ENCODE data around the gene RGS5. TPM values are rescaled to one million over a fixed set of nuclear protein-coding genes. Genes with fewer than 3 reads are reported as not detected.

Gene RGS5
- total RNA-seq, 1 donor = 2.2 TPM

DNA sequence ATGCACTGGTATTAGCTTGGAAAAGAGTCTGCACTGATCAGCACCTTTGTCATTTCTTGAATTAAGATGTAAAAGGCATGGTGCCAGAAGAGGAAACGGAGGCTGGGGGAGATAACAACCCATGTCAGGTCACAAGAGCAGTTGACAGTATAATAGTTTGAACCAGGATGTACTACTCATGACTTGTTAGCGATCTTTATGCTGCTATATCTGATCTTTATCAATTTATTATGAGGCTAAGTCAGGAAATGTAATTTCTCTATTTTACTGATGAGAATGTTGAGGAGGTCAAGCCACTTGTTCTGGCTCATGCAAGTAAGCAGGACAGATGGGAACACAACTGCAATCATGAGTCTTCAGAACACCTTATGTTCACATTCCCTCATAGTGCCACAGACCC lies 41.4 kb downstream of the RGS5 start:
- TF ChIP-seq, protein P1, sequence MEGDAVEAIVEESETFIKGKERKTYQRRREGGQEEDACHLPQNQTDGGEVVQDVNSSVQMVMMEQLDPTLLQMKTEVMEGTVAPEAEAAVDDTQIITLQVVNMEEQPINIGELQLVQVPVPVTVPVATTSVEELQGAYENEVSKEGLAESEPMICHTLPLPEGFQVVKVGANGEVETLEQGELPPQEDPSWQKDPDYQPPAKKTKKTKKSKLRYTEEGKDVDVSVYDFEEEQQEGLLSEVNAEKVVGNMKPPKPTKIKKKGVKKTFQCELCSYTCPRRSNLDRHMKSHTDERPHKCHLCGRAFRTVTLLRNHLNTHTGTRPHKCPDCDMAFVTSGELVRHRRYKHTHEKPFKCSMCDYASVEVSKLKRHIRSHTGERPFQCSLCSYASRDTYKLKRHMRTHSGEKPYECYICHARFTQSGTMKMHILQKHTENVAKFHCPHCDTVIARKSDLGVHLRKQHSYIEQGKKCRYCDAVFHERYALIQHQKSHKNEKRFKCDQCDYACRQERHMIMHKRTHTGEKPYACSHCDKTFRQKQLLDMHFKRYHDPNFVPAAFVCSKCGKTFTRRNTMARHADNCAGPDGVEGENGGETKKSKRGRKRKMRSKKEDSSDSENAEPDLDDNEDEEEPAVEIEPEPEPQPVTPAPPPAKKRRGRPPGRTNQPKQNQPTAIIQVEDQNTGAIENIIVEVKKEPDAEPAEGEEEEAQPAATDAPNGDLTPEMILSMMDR (IDR thresholded peaks at IDR 0.05; ENCODE audit: insufficient read depth, low read depth, low read length) = no peak
- H3K4me3 ChIP-seq (ENCODE audit: low read depth, low read length) = no peak overlapping the region
- no peak for DNase-seq (ENCODE audit: low read depth)

DNA sequence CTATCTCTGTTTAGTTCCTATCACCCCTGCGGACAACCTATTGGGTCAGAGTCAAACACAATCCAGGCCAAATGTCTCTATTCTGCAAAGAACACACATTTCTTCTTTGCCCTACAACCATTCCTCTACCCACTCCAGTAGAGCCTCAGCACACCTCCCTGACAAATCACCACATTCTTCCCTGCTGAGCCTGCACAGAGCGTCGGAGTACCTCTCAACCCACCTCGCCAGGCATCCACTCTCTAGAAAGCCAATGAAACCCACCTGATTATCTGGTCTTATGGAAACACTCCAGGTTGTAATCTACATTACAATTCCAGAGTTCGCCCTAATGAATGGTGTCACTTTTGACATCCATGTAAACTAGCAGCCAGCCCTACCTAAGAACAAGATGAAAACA lies 47.1 kb downstream of the RGS5 start:
- TF ChIP-seq, protein P1 (IDR thresholded peaks at IDR 0.05; ENCODE audit: insufficient read depth, low read depth, low read length) = no peak
- DNase-seq (ENCODE audit: low read depth) = no peak
- no peak overlapping the region for H3K4me3 ChIP-seq (ENCODE audit: low read depth, low read length)

DNA sequence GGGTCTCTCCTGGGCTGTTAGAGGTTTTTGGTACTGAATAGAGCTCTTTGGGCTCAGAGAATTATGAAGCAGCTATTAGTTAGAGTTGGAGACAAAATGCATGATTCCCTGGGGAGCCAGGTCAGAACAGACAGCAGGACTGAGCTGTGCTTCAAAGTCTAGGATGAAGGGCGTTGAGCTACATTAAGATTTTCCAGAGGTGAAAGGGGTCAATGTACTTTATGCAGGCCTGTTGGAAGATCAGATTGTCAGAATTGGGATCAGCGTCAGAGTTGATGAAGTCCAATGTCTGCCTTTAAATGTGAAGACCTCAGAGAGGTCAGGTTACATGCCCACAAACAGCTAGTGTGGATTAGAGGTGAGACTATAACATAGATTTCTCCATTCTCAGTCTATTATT lies 53.8 kb downstream of the RGS5 start:
- DNase-seq (ENCODE audit: low read depth) = no peak
- TF ChIP-seq, protein P1 (IDR thresholded peaks at IDR 0.05; ENCODE audit: insufficient read depth, low read depth, low read length) = no peak
- no peak overlapping the region for H3K4me3 ChIP-seq (ENCODE audit: low read depth, low read length)

DNA sequence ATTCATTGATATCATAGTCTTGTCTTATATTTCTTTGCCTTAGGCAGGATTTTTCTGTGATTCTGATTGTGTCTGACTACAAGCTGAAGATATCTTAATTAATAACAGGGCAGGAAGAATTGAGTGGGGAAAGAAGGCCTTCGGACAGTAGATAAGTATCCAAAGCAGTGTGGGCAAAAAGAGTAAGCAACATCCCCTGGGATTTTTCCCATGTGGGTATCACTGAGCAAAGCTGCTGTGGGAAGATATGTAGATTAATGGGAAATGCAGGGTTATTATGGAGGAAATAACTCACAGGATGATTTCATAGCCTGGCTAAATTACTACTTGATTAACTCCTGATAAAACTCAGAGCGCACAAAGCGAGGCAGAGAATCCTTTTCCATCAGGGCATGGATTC lies 55.7 kb downstream of the RGS5 start:
- TF ChIP-seq, protein P1 (IDR thresholded peaks at IDR 0.05; ENCODE audit: insufficient read depth, low read depth, low read length) = no peak
- H3K4me3 ChIP-seq (ENCODE audit: low read depth, low read length) = no peak overlapping the region
- no peak for DNase-seq (ENCODE audit: low read depth)

DNA sequence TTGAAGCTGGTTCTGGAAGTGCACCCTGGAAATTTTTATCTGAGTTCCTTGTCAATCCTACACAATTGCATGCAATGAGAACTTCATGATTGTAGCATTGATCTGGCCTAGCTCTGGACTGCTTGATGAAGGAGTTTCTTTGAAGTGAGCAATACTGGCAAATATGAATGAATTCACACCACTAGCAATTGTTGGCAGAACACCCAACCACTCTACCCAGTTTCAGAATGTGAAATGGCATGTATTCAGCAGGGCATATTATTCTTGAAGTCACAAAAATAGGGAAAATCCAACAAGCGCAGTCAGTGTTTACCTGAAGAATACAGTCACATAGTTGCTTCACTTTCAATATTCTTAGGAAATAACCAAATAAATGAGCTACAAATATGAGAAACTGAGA lies 57.3 kb downstream of the RGS5 start:
- no peak overlapping the region for H3K4me3 ChIP-seq (ENCODE audit: low read depth, low read length)
- TF ChIP-seq, protein P1 (IDR thresholded peaks at IDR 0.05; ENCODE audit: insufficient read depth, low read depth, low read length) = no peak
- no peak for DNase-seq (ENCODE audit: low read depth)

DNA sequence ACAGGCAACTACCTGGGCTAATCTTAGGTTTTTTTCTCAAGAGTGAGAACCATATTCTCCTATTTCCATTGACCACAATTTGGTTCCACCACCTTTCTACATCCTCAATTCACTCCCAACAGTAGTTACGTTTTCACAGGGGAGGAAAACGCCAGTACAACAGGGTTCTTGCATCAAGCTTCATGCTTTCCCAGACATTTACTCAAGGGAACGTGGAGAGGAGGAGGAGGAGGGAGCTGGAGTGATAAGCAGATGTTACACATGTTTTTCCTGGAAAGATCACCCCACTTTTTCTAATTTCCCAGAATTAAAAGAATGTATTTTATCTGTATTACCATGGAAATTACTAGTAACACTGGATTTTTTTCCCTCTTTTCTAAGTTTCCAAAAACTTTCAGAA lies 58.3 kb downstream of the RGS5 start:
- DNase-seq (ENCODE audit: low read depth) = no peak
- TF ChIP-seq, protein P1 (IDR thresholded peaks at IDR 0.05; ENCODE audit: insufficient read depth, low read depth, low read length) = no peak
- H3K4me3 ChIP-seq (ENCODE audit: low read depth, low read length) = no peak overlapping the region

DNA sequence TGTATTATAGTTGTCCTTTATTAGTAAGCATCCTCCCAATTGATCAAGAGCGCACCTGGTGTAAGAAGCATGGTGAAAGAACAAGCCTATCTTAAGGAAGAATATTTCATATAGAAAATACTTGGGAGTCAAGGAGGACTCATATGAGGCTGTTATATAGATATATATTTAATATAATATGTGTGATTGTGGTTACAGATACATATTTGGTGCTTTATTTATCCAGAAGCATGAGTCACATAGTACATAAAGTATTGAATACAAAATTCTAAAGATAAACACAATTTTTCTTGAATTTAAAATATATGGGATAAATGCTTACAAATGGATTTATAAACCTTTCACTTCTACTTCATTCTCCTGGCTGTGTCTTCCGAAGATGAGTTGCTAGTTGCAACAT lies 60.6 kb downstream of the RGS5 start:
- no peak for DNase-seq (ENCODE audit: low read depth)
- TF ChIP-seq, protein P1 (IDR thresholded peaks at IDR 0.05; ENCODE audit: insufficient read depth, low read depth, low read length) = no peak
- no peak overlapping the region for H3K4me3 ChIP-seq (ENCODE audit: low read depth, low read length)

Measured in fibroblast of villous mesenchyme (primary cell).